Adrenal gland (tissue), 5 donors: ENCODE results near the gene SBF2.

Experiments
- CTCF ChIP-seq, 6 experiments: fragments of 450-650 bp in 4 of 6; fragments of 200-600 bp in 2 of 6; sonication (generic) in 1 of 6; IDR thresholded peaks; 1 replicate in 5 of 6; 2 replicates in 1 of 6; pipeline versions ENCODE4 v1.5.1 to v1.8.0; 2016 to 2021; ENCODE audit warnings: antibody characterized with exemption in 6 of 6, mild to moderate bottlenecking in 2 of 6, moderate library complexity in 1 of 6
- POLR2A ChIP-seq, 2 donors: fragments of 450-650 bp; IDR thresholded peaks; one replicate each; pipeline ENCODE4 v1.6.1; 2017; ENCODE audit warnings: antibody characterized with exemption in 2 of 2, mild to moderate bottlenecking in 2 of 2, moderate library complexity in 1 of 2
- donor health status: DM: no; HTN: no; CAD: no.

- TF ChIP-seq CTCF (IDR thresholded peaks at IDR 0.05) (no peak), POLR2A (IDR thresholded peaks at IDR 0.05) (no peak)
Measured at GRCh38 chr11:10125522-10126133, 168.4 kb downstream of the SBF2 start.
